ENCODE results near the gene GRPR.

The GRPR gene

GRCh38 chrX:16123222-16123786 lies at the start of gene GRPR:
Gene GRPR, plus strand, starts transcription at chrX:16123565. Its CDS starts 389 bp downstream, at chrX:16123954.
- no peak within 1 kb of the TSS for H3K4me3 ChIP-seq (ENCODE audit: low read depth in 1 of 5, low read length in 5 of 5)
- H3K27me3 ChIP-seq (ENCODE audit: control insufficient read depth in 5 of 5, insufficient read depth in 4 of 5, low read length in 5 of 5) = peaks cover 10 to 29% (median 18%) of the 10 kb centered on the region in 5 donors
- H3K4me1 ChIP-seq (ENCODE audit: control insufficient read depth in 5 of 5, insufficient read depth in 5 of 5, low read length in 5 of 5) = peaks cover 0 to 2% (median 0%) of the 10 kb centered on the region in 5 donors
- no peak within 1 kb of the TSS for H3K27ac ChIP-seq (ENCODE audit: low read depth, low read length)
- H3K9me3 ChIP-seq (ENCODE audit: control insufficient read depth in 5 of 5, low read length in 5 of 5) = peaks cover 0 to 11% (median 7%) of the 10 kb centered on the region in 5 donors
- H3K9ac ChIP-seq (ENCODE audit: low read length in 5 of 5) = no peak within 1 kb of the TSS
- no peaks in the 10 kb centered on the region for H3K36me3 ChIP-seq (ENCODE audit: control insufficient read depth in 5 of 5, insufficient read depth in 5 of 5, low read length in 5 of 5)

DNA sequence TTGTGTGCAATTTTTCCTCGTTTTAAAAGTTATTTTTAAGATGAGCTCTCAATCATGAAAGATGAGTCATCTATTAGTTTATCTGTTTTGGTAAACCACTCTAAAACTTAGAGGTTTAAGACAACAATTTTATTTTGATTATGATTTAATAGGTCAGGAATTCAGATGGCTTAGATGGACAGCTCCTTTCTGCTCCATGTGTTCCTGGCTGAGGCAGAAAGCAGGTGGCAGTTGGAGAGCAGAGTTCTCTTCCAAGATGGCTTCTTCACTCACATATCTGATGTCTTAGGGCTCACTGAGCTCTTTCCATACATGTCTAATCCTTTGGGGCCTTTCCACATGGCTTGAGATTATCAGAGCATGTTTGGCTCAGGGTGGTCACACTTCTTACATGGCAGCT lies 48.3 kb upstream of the GRPR start:
- peaks cover 0 to 2% (median 0%) of the 10 kb centered on the region in 5 donors for H3K9me3 ChIP-seq (ENCODE audit: control insufficient read depth in 5 of 5, low read length in 5 of 5)
- H3K27ac ChIP-seq (ENCODE audit: low read depth, low read length) = no peak overlapping the region
- H3K27me3 ChIP-seq (ENCODE audit: control insufficient read depth in 5 of 5, insufficient read depth in 4 of 5, low read length in 5 of 5) = peaks cover 0 to 3% (median 0%) of the 10 kb centered on the region in 5 donors
- H3K4me1 ChIP-seq (ENCODE audit: control insufficient read depth in 5 of 5, insufficient read depth in 5 of 5, low read length in 5 of 5) = no peaks in the 10 kb centered on the region
- H3K4me3 ChIP-seq (ENCODE audit: low read depth in 1 of 5, low read length in 5 of 5) = no peak overlapping the region
- H3K36me3 ChIP-seq (ENCODE audit: control insufficient read depth in 5 of 5, insufficient read depth in 5 of 5, low read length in 5 of 5) = no peaks in the 10 kb centered on the region
- H3K9ac ChIP-seq (ENCODE audit: low read length in 5 of 5) = no peak overlapping the region

- no peak overlapping the region for H3K9ac ChIP-seq (ENCODE audit: low read length in 5 of 5)
- no peaks in the 10 kb centered on the region for H3K36me3 ChIP-seq (ENCODE audit: control insufficient read depth in 5 of 5, insufficient read depth in 5 of 5, low read length in 5 of 5)
- H3K4me1 ChIP-seq (ENCODE audit: control insufficient read depth in 5 of 5, insufficient read depth in 5 of 5, low read length in 5 of 5) = no peaks in the 10 kb centered on the region
- no peak overlapping the region for H3K27ac ChIP-seq (ENCODE audit: low read depth, low read length)
- H3K9me3 ChIP-seq (ENCODE audit: control insufficient read depth in 5 of 5, low read length in 5 of 5) = no peaks in the 10 kb centered on the region
- no peak overlapping the region for H3K4me3 ChIP-seq (ENCODE audit: low read depth in 1 of 5, low read length in 5 of 5)
- peaks cover 0 to 3% (median 0%) of the 10 kb centered on the region in 5 donors for H3K27me3 ChIP-seq (ENCODE audit: control insufficient read depth in 5 of 5, insufficient read depth in 4 of 5, low read length in 5 of 5)
These were observed 46.5 kb upstream of the GRPR start for GRCh38 chrX:16076834-16077233.

- H3K27me3 ChIP-seq (ENCODE audit: control insufficient read depth in 5 of 5, insufficient read depth in 4 of 5, low read length in 5 of 5) = peaks cover 0 to 3% (median 0%) of the 10 kb centered on the region in 5 donors
- no peaks in the 10 kb centered on the region for H3K9me3 ChIP-seq (ENCODE audit: control insufficient read depth in 5 of 5, low read length in 5 of 5)
- no peak overlapping the region for H3K9ac ChIP-seq (ENCODE audit: low read length in 5 of 5)
These were observed 45.6 kb upstream of the GRPR start for GRCh38 chrX:16077811-16078210.

DNA sequence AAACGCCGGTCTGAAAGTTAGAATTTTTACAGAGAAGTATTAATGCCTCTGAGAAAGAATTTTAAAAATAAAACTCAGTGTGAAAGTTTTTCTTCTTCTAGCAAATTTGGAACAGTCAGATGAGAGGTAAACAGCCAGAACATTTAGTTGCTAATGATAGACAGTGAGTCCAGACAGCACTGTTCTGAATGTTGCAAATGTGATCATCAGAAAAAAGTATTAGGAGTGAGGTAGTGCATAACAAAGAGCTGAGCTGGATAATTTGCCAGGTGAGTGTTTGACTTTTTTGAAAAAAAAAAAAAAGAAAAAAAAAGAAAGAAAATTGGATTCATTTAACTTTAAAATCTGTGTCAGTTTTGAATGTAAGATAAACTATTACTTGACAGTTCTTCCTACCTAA lies 42.0 kb upstream of the GRPR start:
- H3K9ac ChIP-seq (ENCODE audit: low read length in 5 of 5) = no peak overlapping the region
- no peak overlapping the region for H3K4me3 ChIP-seq (ENCODE audit: low read depth in 1 of 5, low read length in 5 of 5)
- H3K27me3 ChIP-seq (ENCODE audit: control insufficient read depth in 5 of 5, insufficient read depth in 4 of 5, low read length in 5 of 5) = peaks cover 0 to 8% (median 4%) of the 10 kb centered on the region in 5 donors
- H3K27ac ChIP-seq (ENCODE audit: low read depth, low read length) = no peak overlapping the region
- H3K36me3 ChIP-seq (ENCODE audit: control insufficient read depth in 5 of 5, insufficient read depth in 5 of 5, low read length in 5 of 5) = no peaks in the 10 kb centered on the region
- no peaks in the 10 kb centered on the region for H3K4me1 ChIP-seq (ENCODE audit: control insufficient read depth in 5 of 5, insufficient read depth in 5 of 5, low read length in 5 of 5)
- H3K9me3 ChIP-seq (ENCODE audit: control insufficient read depth in 5 of 5, low read length in 5 of 5) = no peaks in the 10 kb centered on the region

More at GRCh38 chrX:16077811-16078210, 45.6 kb upstream of the GRPR start:
- H3K27ac ChIP-seq (ENCODE audit: low read depth, low read length) = no peak overlapping the region
- H3K4me1 ChIP-seq (ENCODE audit: control insufficient read depth in 5 of 5, insufficient read depth in 5 of 5, low read length in 5 of 5) = no peaks in the 10 kb centered on the region
- H3K36me3 ChIP-seq (ENCODE audit: control insufficient read depth in 5 of 5, insufficient read depth in 5 of 5, low read length in 5 of 5) = no peaks in the 10 kb centered on the region
- H3K4me3 ChIP-seq (ENCODE audit: low read depth in 1 of 5, low read length in 5 of 5) = no peak overlapping the region

DNA sequence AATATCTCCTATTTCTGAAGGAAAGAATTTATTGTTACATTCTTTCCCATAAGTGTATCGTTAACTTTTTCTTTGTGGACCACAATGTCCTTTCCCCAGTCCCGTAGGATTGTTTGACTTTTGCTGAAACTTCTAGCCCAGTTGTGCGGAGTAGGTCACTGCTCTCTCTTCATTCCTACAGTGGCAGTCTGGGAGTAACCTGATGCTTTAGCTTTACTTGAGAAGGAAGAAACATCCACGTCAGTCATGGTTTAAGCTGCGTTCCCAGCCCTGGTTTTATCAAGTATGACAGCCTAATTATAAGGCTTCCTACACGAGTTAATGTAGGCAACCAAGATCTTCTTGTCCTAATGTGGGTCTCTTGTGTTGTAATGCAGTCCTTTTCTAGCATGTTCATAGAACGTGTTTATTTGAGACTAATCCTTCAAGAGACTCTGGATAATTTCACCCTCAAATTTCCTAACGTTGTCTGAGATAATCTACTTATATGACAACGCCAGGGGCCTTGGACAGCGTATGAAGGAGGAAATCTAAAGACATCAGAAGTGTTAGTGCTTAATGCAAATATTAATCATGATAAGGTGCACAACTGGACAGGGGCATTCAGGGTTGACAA lies 40.8 kb upstream of the GRPR start:
- H3K27me3 ChIP-seq (ENCODE audit: control insufficient read depth in 5 of 5, insufficient read depth in 4 of 5, low read length in 5 of 5) = peaks cover 0 to 8% (median 4%) of the 10 kb centered on the region in 5 donors
- H3K9me3 ChIP-seq (ENCODE audit: control insufficient read depth in 5 of 5, low read length in 5 of 5) = no peaks in the 10 kb centered on the region
- H3K4me3 ChIP-seq (ENCODE audit: low read depth in 1 of 5, low read length in 5 of 5) = no peak overlapping the region
- H3K9ac ChIP-seq (ENCODE audit: low read length in 5 of 5) = no peak overlapping the region
- H3K27ac ChIP-seq (ENCODE audit: low read depth, low read length) = no peak overlapping the region
- no peaks in the 10 kb centered on the region for H3K4me1 ChIP-seq (ENCODE audit: control insufficient read depth in 5 of 5, insufficient read depth in 5 of 5, low read length in 5 of 5)
- H3K36me3 ChIP-seq (ENCODE audit: control insufficient read depth in 5 of 5, insufficient read depth in 5 of 5, low read length in 5 of 5) = no peaks in the 10 kb centered on the region

DNA sequence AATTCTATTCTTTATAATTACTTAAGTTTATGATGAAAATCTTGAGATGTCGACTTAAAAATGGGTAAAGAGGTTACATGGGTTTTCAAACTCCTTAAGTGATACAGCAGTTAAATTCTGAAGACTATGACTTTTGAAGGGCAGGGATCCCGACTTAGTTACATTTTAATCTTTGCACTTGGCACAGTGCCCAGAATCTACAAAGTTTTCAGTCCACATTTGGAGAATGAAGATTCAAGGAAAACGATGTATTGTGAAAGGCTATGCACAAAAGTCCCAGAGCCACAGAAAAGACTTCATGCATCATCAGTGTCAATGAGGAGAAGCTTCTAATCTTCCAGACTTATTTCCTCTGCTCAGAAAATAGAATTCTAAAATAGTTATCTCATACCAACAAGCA lies 36.3 kb upstream of the GRPR start:
- Histone ChIP-seq H3K4me1 (ENCODE audit: control insufficient read depth in 5 of 5, insufficient read depth in 5 of 5, low read length in 5 of 5) (no peaks in the 10 kb centered on the region), H3K27me3 (ENCODE audit: control insufficient read depth in 5 of 5, insufficient read depth in 4 of 5, low read length in 5 of 5) (peaks cover 0 to 8% (median 4%) of the 10 kb centered on the region in 5 donors), H3K27ac (ENCODE audit: low read depth, low read length) (no peak overlapping the region), H3K9ac (ENCODE audit: low read length in 5 of 5) (no peak overlapping the region), H3K36me3 (ENCODE audit: control insufficient read depth in 5 of 5, insufficient read depth in 5 of 5, low read length in 5 of 5) (no peaks in the 10 kb centered on the region), H3K4me3 (ENCODE audit: low read depth in 1 of 5, low read length in 5 of 5) (no peak overlapping the region), H3K9me3 (ENCODE audit: control insufficient read depth in 5 of 5, low read length in 5 of 5) (no peaks in the 10 kb centered on the region)

DNA sequence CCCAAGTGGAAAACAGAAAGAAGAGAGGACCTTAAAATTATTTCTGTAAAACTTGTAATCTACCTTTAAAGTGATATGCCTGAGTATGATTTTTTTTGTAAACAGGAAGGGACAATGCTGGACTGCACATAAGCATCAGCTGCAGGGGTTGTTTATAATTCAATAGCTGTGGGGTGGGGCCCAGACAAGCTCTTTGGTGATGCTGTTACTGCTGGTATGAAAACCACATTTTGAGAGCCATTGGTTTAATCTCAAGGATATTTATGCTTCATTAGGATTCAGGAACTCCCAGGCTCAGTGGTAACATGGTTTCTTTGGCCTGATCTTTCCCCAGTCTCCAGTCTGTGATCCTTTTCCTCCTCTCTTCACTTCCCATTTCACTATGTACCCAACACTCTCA lies 34.3 kb upstream of the GRPR start:
- Histone ChIP-seq H3K27me3 (ENCODE audit: control insufficient read depth in 5 of 5, insufficient read depth in 4 of 5, low read length in 5 of 5) (peaks cover 2 to 4% (median 3%) of the 10 kb centered on the region in 5 donors), H3K4me3 (ENCODE audit: low read depth in 1 of 5, low read length in 5 of 5) (no peak overlapping the region), H3K4me1 (ENCODE audit: control insufficient read depth in 5 of 5, insufficient read depth in 5 of 5, low read length in 5 of 5) (no peaks in the 10 kb centered on the region), H3K36me3 (ENCODE audit: control insufficient read depth in 5 of 5, insufficient read depth in 5 of 5, low read length in 5 of 5) (no peaks in the 10 kb centered on the region), H3K27ac (ENCODE audit: low read depth, low read length) (no peak overlapping the region), H3K9me3 (ENCODE audit: control insufficient read depth in 5 of 5, low read length in 5 of 5) (peaks cover 0 to 6% (median 3%) of the 10 kb centered on the region in 5 donors), H3K9ac (ENCODE audit: low read length in 5 of 5) (no peak overlapping the region)

- H3K36me3 ChIP-seq (ENCODE audit: control insufficient read depth in 5 of 5, insufficient read depth in 5 of 5, low read length in 5 of 5) = no peaks in the 10 kb centered on the region
- H3K4me3 ChIP-seq (ENCODE audit: low read depth in 1 of 5, low read length in 5 of 5) = no peak overlapping the region
- no peak overlapping the region for H3K27ac ChIP-seq (ENCODE audit: low read depth, low read length)
- H3K9ac ChIP-seq (ENCODE audit: low read length in 5 of 5) = no peak overlapping the region
- H3K27me3 ChIP-seq (ENCODE audit: control insufficient read depth in 5 of 5, insufficient read depth in 4 of 5, low read length in 5 of 5) = peaks cover 0 to 3% (median 3%) of the 10 kb centered on the region in 5 donors
- H3K4me1 ChIP-seq (ENCODE audit: control insufficient read depth in 5 of 5, insufficient read depth in 5 of 5, low read length in 5 of 5) = no peaks in the 10 kb centered on the region
- H3K9me3 ChIP-seq (ENCODE audit: control insufficient read depth in 5 of 5, low read length in 5 of 5) = peaks cover 0 to 14% (median 4%) of the 10 kb centered on the region in 5 donors
These were observed 27.2 kb upstream of the GRPR start for GRCh38 chrX:16096141-16096540.

- H3K9ac ChIP-seq (ENCODE audit: low read length in 5 of 5) = no peak overlapping the region
- peaks cover 0 to 3% (median 2%) of the 10 kb centered on the region in 5 donors for H3K27me3 ChIP-seq (ENCODE audit: control insufficient read depth in 5 of 5, insufficient read depth in 4 of 5, low read length in 5 of 5)
- no peak overlapping the region for H3K27ac ChIP-seq (ENCODE audit: low read depth, low read length)
- peaks cover 0 to 5% (median 4%) of the 10 kb centered on the region in 5 donors for H3K9me3 ChIP-seq (ENCODE audit: control insufficient read depth in 5 of 5, low read length in 5 of 5)
- H3K4me3 ChIP-seq (ENCODE audit: low read depth in 1 of 5, low read length in 5 of 5) = no peak overlapping the region
- H3K36me3 ChIP-seq (ENCODE audit: control insufficient read depth in 5 of 5, insufficient read depth in 5 of 5, low read length in 5 of 5) = no peaks in the 10 kb centered on the region
- no peaks in the 10 kb centered on the region for H3K4me1 ChIP-seq (ENCODE audit: control insufficient read depth in 5 of 5, insufficient read depth in 5 of 5, low read length in 5 of 5)
These were observed 22.7 kb upstream of the GRPR start for GRCh38 chrX:16100673-16101072.
